OCI-LY3 (cell line): ENCODE data around the gene SPINK4.

Experiments
- EZH2phosphoT487 ChIP-seq: fragments of 200-600 bp; shearing (Covaris generic); IDR thresholded peaks from 2 replicates; pipeline ENCODE4 v1.6.1; 2018; ENCODE audit warnings: antibody characterized with exemption, mixed run types, low read depth
- TF ChIP-seq, protein P1 (sequence below): fragments of 200-600, 300-600 bp; sonication (generic); IDR thresholded peaks from 2 replicates; pipeline ENCODE4 v1.5.1; 2014; ENCODE audit warnings: antibody characterized with exemption, low read length, low read depth

DNA sequence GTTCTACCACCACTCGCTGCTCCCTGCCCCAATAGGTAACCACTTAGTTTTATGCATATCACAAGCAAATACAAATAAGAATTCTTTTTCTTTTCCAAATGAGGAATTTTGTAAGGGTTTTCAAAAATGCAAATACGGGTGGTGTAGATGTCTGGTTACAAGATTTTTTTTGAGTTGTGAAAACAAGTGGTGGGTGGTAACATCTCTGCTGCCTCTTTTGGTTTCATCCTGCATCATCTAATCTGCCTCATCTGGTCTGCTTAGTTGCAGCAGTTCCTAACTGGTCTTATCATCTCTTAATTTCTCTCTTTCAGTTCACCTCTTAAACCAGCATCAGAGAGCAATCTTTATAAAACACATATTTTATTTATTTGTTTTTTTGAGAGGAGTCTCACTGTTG lies 55.6 kb downstream of the SPINK4 start:
- TF ChIP-seq, protein P1, sequence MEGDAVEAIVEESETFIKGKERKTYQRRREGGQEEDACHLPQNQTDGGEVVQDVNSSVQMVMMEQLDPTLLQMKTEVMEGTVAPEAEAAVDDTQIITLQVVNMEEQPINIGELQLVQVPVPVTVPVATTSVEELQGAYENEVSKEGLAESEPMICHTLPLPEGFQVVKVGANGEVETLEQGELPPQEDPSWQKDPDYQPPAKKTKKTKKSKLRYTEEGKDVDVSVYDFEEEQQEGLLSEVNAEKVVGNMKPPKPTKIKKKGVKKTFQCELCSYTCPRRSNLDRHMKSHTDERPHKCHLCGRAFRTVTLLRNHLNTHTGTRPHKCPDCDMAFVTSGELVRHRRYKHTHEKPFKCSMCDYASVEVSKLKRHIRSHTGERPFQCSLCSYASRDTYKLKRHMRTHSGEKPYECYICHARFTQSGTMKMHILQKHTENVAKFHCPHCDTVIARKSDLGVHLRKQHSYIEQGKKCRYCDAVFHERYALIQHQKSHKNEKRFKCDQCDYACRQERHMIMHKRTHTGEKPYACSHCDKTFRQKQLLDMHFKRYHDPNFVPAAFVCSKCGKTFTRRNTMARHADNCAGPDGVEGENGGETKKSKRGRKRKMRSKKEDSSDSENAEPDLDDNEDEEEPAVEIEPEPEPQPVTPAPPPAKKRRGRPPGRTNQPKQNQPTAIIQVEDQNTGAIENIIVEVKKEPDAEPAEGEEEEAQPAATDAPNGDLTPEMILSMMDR, result no peak
- no peak for TF ChIP-seq EZH2phosphoT487
